SH-SY5Y (cell line): Measurements from ENCODE around the gene SLC49A3.

Source experiments
- GATA2 ChIP-seq: IDR thresholded peaks from 2 replicates; pipeline ENCODE4 v1.6.1; 2011; ENCODE audit warnings: mild to moderate bottlenecking, low read depth, low read length
- GATA3 ChIP-seq: IDR thresholded peaks from 2 replicates; pipeline ENCODE4 v1.6.1; 2011; ENCODE audit warnings: low read depth, mild to moderate bottlenecking, low read length, moderate library complexity

DNA sequence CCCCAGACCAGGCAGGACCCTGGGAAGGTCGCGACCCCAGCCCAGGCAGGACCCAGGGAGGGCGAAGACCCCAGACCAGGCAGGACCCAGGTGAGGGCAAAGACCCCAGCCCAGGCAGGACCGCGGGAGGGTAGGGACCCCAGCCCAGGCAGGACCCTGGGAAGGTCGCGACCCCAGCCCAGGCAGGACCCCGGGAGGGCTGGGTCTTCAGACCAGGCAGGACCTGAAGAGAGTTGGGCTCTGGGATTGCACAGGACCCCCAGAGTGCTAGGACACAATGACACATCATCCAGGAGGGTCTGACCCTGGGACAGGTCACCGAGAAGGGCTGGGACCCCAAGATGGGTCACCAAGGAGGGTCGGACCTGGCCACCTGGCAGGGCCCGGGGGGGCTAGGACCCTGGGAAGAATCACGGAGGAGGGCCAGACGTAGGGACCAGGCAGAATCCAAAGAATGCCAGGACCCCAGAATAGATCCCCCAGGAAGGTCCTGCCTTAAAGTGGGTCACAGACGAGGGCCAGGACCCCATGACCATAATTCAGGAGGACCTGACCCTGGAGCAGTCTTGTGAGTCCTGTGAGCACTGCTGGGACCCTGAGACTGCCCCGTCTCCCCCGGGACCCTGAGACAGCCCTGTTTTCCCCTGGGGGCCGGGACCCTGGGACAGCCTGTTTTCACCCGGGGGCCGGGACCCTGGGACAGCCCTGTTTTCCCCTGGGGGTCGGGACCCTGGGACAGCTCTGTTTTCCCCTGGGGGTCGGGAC is 18.1 kb upstream of the SLC49A3 start:
- TF ChIP-seq GATA2 (no peak), GATA3 (no peak)
